GM15510 (cell line): ENCODE measurements around the gene HOXD13.

Experiments
- POLR2A ChIP-seq: IDR thresholded peaks from 3 replicates; pipeline ENCODE4 v1.6.1; 2011; ENCODE audit warnings: borderline replicate concordance; ENCODE audit not compliant: insufficient read length; ENCODE audit errors: extremely low read depth

Gene HOXD13

GRCh38 chr2:176124110-176124946 lies 31.8 kb downstream of the HOXD13 start:
- no peak for TF ChIP-seq POLR2A

DNA sequence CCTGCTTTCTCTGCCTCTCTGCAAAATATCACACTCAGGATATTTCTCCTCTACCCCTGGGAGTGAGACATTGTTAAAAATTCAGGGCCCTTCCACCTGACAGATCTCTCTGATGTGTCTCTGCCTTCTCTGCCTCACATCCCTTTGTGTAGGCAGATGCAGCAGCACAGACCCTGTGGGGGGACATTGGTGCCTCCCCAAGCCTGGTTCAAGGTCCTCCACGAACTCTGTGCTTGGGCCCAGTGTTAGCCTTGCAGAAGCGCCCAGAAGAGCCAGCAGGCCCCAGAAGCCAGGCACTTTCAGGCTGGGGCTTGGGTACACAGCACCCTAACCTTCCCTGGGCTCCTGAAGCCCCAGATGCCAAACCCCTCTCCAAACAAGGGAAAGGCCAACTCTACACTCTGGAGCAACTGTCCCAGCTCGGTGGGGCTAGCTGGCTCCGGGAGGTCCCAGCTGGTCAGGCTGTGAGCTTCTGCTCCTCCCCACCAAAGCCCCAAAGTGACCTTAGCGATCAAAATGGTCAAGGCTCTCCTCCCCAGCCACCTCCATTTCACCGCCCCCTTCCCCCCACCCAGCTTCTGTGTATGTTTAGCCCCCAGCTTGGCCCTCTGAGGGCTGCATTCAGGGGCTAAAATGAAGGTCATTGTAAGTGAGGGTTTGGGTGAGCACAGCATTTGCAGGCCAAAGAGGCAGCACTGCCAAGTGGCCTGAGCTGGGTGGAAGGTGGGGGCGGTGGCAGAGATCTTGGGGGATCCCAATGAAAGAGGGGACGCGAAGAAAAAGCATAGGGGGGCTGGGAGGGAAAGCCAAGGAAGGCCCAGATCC lies 32.6 kb downstream of the HOXD13 start:
- TF ChIP-seq POLR2A: no peak

DNA sequence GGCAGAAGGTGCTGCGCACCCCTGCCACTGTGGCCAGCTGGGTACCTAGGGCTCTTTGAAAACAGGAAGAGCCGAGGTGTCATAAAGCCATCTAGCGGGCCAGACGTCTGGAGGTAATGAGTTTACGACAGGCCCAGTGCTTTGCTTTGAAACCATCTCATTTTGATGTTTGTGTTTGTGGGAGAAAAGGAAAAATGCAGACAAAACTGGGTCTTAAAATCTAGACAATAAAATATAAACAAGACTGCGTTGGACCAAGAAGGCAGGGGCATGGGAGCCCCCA lies 33.2 kb downstream of the HOXD13 start:
- TF ChIP-seq POLR2A: no peak

- no peak for TF ChIP-seq POLR2A
Measured at GRCh38 chr2:176126929-176127773, 34.6 kb downstream of the HOXD13 start.

DNA sequence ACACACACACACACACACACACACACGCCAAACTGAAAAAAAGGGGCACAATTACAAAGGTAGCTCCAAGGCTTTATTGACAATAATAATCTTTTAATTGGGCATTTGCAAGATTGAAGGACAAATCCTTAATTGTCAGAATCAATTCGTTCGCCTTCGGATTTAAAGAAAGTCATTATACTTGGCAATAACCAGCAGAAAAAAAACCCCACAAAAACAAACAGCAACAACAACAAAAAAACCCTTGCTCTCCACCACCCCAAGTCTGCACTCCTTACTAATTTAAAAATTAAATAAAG lies 35.2 kb downstream of the HOXD13 start:
- no peak for TF ChIP-seq POLR2A

- no peak for TF ChIP-seq POLR2A
Measured at GRCh38 chr2:176128172-176128981, 35.9 kb downstream of the HOXD13 start.

- no peak for TF ChIP-seq POLR2A
Measured at GRCh38 chr2:176128982-176129796, 36.7 kb downstream of the HOXD13 start, which contains the start of gene HOXD8. Gene HOXD8 (plus strand): TSS chr2:176129705. CDS start chr2:176130367, 662 bp downstream.

DNA sequence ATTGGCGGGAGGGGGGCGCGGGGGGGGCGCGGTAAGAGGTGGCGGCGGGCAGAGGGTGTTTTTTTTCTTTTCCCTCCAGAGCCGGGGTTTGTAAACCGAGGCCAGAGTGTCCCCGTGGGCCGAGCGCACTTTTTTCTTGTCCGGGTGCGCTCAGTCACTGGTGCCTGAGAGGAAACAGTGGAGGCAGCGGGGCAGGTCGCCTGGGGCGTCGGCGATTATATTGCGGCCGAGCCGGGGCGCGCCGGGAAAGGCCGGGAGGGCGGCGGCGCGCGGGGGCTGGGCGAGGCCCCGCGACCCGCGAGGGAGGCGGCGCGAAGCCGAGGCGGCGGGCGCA lies 37.3 kb downstream of the HOXD13 start:
- no peak for TF ChIP-seq POLR2A

DNA sequence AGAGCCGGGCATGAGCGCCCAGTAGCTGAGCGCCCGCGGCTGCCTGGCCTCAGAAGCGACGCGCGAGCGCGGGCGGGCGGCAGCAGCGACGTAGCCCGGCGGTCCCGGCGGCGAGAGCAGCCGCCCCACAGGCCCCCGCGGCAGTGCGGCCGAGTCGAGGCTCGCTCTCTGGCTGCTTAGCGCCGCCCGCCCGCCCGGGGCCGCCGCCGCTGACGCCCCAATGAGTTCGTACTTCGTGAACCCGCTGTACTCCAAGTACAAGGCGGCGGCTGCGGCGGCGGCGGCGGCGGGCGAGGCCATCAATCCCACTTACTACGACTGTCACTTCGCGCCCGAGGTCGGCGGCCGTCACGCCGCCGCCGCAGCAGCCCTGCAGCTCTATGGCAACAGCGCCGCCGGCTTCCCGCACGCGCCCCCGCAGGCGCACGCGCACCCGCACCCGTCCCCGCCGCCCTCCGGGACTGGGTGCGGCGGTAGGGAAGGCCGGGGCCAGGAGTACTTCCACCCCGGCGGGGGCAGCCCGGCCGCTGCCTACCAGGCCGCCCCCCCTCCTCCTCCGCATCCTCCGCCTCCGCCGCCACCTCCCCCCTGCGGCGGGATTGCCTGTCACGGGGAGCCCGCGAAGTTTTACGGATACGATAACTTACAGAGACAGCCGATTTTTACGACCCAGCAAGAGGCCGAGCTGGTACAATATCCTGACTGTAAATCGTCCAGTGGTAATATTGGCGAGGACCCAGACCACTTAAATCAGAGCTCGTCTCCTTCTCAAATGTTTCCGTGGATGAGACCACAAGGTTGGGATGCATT lies 37.8 kb downstream of the HOXD13 start:
- TF ChIP-seq POLR2A: no peak

- no peak for TF ChIP-seq POLR2A
Measured at GRCh38 chr2:176130957-176131847, 38.7 kb downstream of the HOXD13 start.

GRCh38 chr2:176131848-176132158 lies 39.3 kb downstream of the HOXD13 start:
- no peak for TF ChIP-seq POLR2A
